ENCODE data around the gene CD27.

DNA sequence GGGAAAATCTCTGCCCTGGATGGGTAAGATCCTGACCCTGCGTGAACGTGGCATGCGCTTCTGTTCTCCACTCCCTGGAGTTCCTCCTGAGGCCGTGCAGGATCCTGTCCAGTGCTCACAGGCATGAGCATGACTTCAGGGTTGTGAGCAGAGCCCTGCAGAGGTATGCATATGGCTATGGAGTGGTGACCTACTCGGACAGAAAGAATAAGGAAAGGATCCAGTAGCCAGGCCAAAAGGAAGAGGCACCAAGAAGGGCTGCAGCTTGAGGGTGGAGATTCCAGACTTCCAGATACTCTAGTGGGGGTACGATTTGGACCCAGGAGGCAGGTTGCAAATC lies 20.8 kb upstream of the CD27 start:
- no peak for TF ChIP-seq POLR2A (IDR thresholded peaks at IDR 0.05; ENCODE audit: low read depth, low read length)
- no peak for TF ChIP-seq TAF1 (IDR thresholded peaks at IDR 0.05; ENCODE audit: low read depth, low read length)
- TF ChIP-seq POLR2AphosphoS5 (IDR thresholded peaks at IDR 0.05; ENCODE audit: low read depth, low read length): no peak
- no peak for TF ChIP-seq SPI1 (IDR thresholded peaks at IDR 0.05; ENCODE audit: low read depth, low read length)

Measured in GM12891 (cell line).